HepG2 (cell line): Measurements from ENCODE around the gene NOL4L. TPM values are rescaled to one million over a fixed set of nuclear protein-coding genes. Genes with fewer than 3 reads are reported as not detected.

ENCODE experiments used
- AGO1 ChIP-seq: fragments of 200-400 bp; formaldehyde crosslinking; IDR thresholded peaks from 2 replicates; pipeline ENCODE4 v1.6.1; 2017; ENCODE audit warnings: mild to moderate bottlenecking, low read depth, low read length, moderate library complexity; ENCODE audit not compliant: poor library complexity, severe bottlenecking
- ARID3A ChIP-seq: IDR thresholded peaks from 2 replicates; pipeline ENCODE4 v1.6.1; 2012; ENCODE audit warnings: low read depth, low read length, improper control_type of control experiment
- CEBPG ChIP-seq: IDR thresholded peaks from 2 replicates; pipeline ENCODE4 v1.6.1; 2016
- GATA4 ChIP-seq: sonication (generic); IDR thresholded peaks from 2 replicates; pipeline ENCODE4 v1.6.1; 2016; ENCODE audit warnings: antibody characterized with exemption, low read depth, borderline replicate concordance
- LRRFIP1 ChIP-seq: sonication (generic); formaldehyde crosslinking; conservative IDR thresholded peaks from 2 replicates; pipeline ENCODE4 v1.4.0; 2020; ENCODE audit warnings: missing genetic modification reagents
- NBN ChIP-seq: fragments of 450-650 bp; conservative IDR thresholded peaks from 2 replicates; pipeline ENCODE4 v1.6.1; 2017
- NR0B2 ChIP-seq: sonication (generic); formaldehyde crosslinking; IDR thresholded peaks from 2 replicates; pipeline ENCODE4 v1.4.0; 2020; ENCODE audit warnings: mild to moderate bottlenecking, missing genetic modification reagents
- NRL ChIP-seq: sonication (generic); formaldehyde crosslinking; IDR thresholded peaks from 2 replicates; pipeline ENCODE4 v1.5.0; 2020; ENCODE audit warnings: missing genetic modification reagents, mild to moderate bottlenecking, moderate library complexity, borderline replicate concordance
- ZBTB43 ChIP-seq: sonication (generic); formaldehyde crosslinking; conservative IDR thresholded peaks from 2 replicates; pipeline ENCODE4 v1.4.0; 2020; ENCODE audit warnings: missing genetic modification reagents
- ZBTB7A ChIP-seq: sonication (generic); formaldehyde crosslinking; IDR thresholded peaks from 2 replicates; pipeline ENCODE4 v1.8.0; 2022; ENCODE audit warnings: mild to moderate bottlenecking, missing genetic modification reagents
- ZFP37 ChIP-seq: sonication (generic); formaldehyde crosslinking; IDR thresholded peaks from 2 replicates; pipeline ENCODE4 v1.4.0; 2020; ENCODE audit warnings: missing genetic modification reagents, borderline replicate concordance
- ZNF430 ChIP-seq: sonication (generic); formaldehyde crosslinking; IDR thresholded peaks from 2 replicates; pipeline ENCODE4 v1.9.0; 2021; ENCODE audit warnings: mild to moderate bottlenecking, missing genetic modification reagents
- ZNF772 ChIP-seq: sonication (generic); formaldehyde crosslinking; IDR thresholded peaks from 2 replicates; pipeline ENCODE4 v1.5.0; 2020; ENCODE audit warnings: mild to moderate bottlenecking, missing genetic modification reagents
- ZNF776 ChIP-seq: sonication (generic); formaldehyde crosslinking; IDR thresholded peaks from 2 replicates; pipeline ENCODE4 v1.4.0; 2020; ENCODE audit warnings: mild to moderate bottlenecking, missing genetic modification reagents
- ZNF839 ChIP-seq: sonication (generic); formaldehyde crosslinking; IDR thresholded peaks from 2 replicates; pipeline ENCODE4 v1.4.0; 2020; ENCODE audit warnings: missing genetic modification reagents, mild to moderate bottlenecking, borderline replicate concordance
- polyA plus RNA-seq, 8 experiments: library from polyadenylated mRNA; depleted of rRNA in 3 of 8; stranded (reverse) in 7 of 8; unstranded in 1 of 8; fragments of >200 nt; fragmentation: Illumina TruSeq in 4 of 8; extraction: Trizol in 4 of 8; gene quantifications; 2 replicates each; pipeline versions ENCODE4 v1.2.1 to v1.2.3, GENCODE V29; 2011 to 2016; ENCODE audit warnings: low read depth in 4 of 8, missing spikeins in 1 of 8, mixed read lengths in 1 of 8; ENCODE audit not compliant: insufficient read depth in 1 of 8
- total RNA-seq, 5 experiments: library from RNA; depleted of rRNA; stranded (reverse); fragments of >200 nt; fragmentation: Illumina TruSeq; extraction: Trizol; gene quantifications; 2 replicates each; pipeline ENCODE4 v1.2.3, GENCODE V29; 2016; ENCODE audit warnings: low read depth in 1 of 5

Gene NOL4L
- total and polyA plus RNA-seq, 2 of the 13 experiments (the other 11 are each of a cell fraction or from before 2014, with no cell fraction given), result 16.6 to 35.4 TPM

DNA sequence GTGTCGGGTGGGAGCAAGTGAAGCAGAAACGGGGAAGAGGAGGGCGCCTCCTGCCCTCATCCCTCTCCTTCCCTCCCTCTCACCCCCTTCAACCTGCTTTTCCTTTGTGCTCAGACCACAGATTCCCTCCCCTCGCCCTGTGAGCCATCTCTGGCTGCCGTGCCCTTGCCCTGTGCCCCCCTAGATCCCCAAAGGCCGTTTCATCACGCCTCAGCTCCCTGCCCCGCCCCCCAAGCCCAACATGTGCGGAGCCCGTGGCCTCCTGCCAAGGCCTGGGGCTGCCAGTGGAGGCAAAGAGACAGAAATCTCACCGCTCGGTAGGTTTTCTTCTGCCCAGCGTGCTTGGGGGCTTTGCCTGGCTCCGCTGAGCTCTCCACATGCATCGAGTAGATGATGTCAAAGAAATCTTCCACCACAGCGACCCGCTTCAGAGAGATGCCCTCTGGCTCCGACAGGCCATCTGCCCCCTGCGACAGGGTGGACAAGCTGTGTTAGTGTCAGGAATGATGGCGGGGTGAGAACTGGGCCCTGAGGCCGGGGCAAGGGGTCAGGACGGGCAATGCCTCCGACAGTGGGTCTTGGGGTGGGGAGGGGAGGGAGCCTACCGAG is 57.6 kb downstream of the NOL4L start (continued):
- TF ChIP-seq LRRFIP1 (no peak), NR0B2 (0 out of 2 replicates have a peak, but pooled peaks have one; percentile 32), ZFP37 (CRISPR knock-in tag) (no peak), CEBPG (CRISPR knock-in tag) (no peak), ZNF839 (CRISPR knock-in tag) (peak; percentile 81; the same call in 1 of the 2 replicates), ZBTB7A (no peak), ZBTB43 (CRISPR knock-in tag) (no peak), ZNF772 (CRISPR knock-in tag) (no peak), ZNF776 (CRISPR knock-in tag) (peak; percentile 27; the same call in 1 of the 2 replicates), ARID3A (no peak), ZNF430 (0 out of 2 replicates have a peak, but pooled peaks have one; percentile 36), GATA4 (no peak), AGO1 (peak; percentile 18), NRL (CRISPR knock-in tag) (peak; percentile 52; the same call in 1 of the 2 replicates), NBN (no peak)
